PC-3 (cell line): ENCODE measurements around the gene FIZ1. TPM values are rescaled to one million over a fixed set of nuclear protein-coding genes. Genes with fewer than 3 reads are reported as not detected.

ENCODE experiments used
- ATAC-seq: fragments of 200-7000 bp; cut with Tn5 transposase; 2 replicates; pipeline ENCODE4 v1.9.1; 2020; ENCODE audit warnings: mild to moderate bottlenecking, moderate library complexity
- BruUV-seq: library from RNA; stranded (reverse); fragments of 400-500 nt; replicated peaks from 2 replicates; lab custom pipeline; 2021; lab: Mats Ljungman, UMichigan
- CTCF ChIA-PET: fragments of 300-600 bp; sonication (Branson Sonifier 250); formaldehyde crosslinking; loops from one replicate; lab custom pipeline; 2022; ENCODE audit warnings: antibody characterized with exemption; lab: Charles Lee
- POLR2A ChIA-PET: fragments of 300-600 bp; sonication (Branson Sonifier 250); formaldehyde crosslinking; loops from one replicate; lab custom pipeline; 2022; ENCODE audit warnings: antibody characterized with exemption; ENCODE audit not compliant: unreplicated experiment; lab: Charles Lee
- DNase-seq: peaks from one replicate; pipeline ENCODE4 v3.0.0-alpha.2; 2015
- H2AFZ ChIP-seq: fragments of 300-600 bp; sonication (generic); 2 replicates; pipeline ENCODE4 v1.6.0; 2016; ENCODE audit warnings: antibody characterized with exemption, low read length
- H3F3A ChIP-seq: fragments of 300-600 bp; sonication (generic); one replicate; pipeline ENCODE4 v1.6.0; 2017; ENCODE audit warnings: antibody characterized with exemption, low read length, control low read depth, mild to moderate bottlenecking; ENCODE audit not compliant: unreplicated experiment
- H3K27ac ChIP-seq: fragments of 300-600 bp; sonication (generic); 2 replicates; pipeline ENCODE4 v1.5.1; 2016; ENCODE audit warnings: mild to moderate bottlenecking, low read length
- H3K27me3 ChIP-seq: fragments of 300-600 bp; sonication (generic); 2 replicates; pipeline ENCODE4 v1.6.1; 2016; ENCODE audit warnings: low read length, mixed read lengths
- H3K36me3 ChIP-seq: fragments of 300-600 bp; sonication (generic); 2 replicates; pipeline ENCODE4 v1.6.1; 2016; ENCODE audit warnings: low read depth, mixed run types, low read length, mixed read lengths
- H3K4me1 ChIP-seq: fragments of 300-600 bp; sonication (generic); 2 replicates; pipeline ENCODE4 v1.5.1; 2016; ENCODE audit warnings: low read length; ENCODE audit not compliant: insufficient read depth
- H3K4me2 ChIP-seq: fragments of 300-600 bp; sonication (generic); 2 replicates; pipeline ENCODE4 v1.6.0; 2016; ENCODE audit warnings: low read length
- H3K4me3 ChIP-seq: fragments of 300-600 bp; sonication (generic); 2 replicates; pipeline ENCODE4 v1.5.1; 2016; ENCODE audit warnings: mild to moderate bottlenecking, low read length, mixed read lengths
- H3K79me2 ChIP-seq: fragments of 300-600 bp; sonication (generic); 2 replicates; pipeline ENCODE4 v1.6.1; 2017; ENCODE audit warnings: low read length, mixed read lengths
- H3K9ac ChIP-seq: fragments of 300-600 bp; sonication (generic); 2 replicates; pipeline ENCODE4 v1.6.0; 2016; ENCODE audit warnings: mild to moderate bottlenecking, low read length
- H3K9me2 ChIP-seq: fragments of 300-600 bp; sonication (generic); replicated peaks from 2 replicates; pipeline ENCODE4 v1.6.1; 2016; ENCODE audit warnings: mixed run types, low read length, mixed read lengths
- H3K9me3 ChIP-seq: fragments of 300-600 bp; sonication (generic); 2 replicates; pipeline ENCODE4 v1.6.1; 2016; ENCODE audit warnings: low read length, mixed read lengths
- H4K20me1 ChIP-seq: fragments of 300-600 bp; sonication (generic); 2 replicates; pipeline ENCODE4 v1.6.1; 2016; ENCODE audit warnings: low read length, mixed read lengths
- EZH2 ChIP-seq: fragments of 300-600 bp; sonication (generic); IDR thresholded peaks from one replicate; pipeline ENCODE4 v1.6.1; 2017; ENCODE audit warnings: antibody characterized with exemption, mild to moderate bottlenecking, low read length; ENCODE audit not compliant: unreplicated experiment
- EZH2phosphoT487 ChIP-seq: fragments of 300-600 bp; sonication (generic); IDR thresholded peaks from 2 replicates; pipeline ENCODE4 v1.6.1; 2018; ENCODE audit warnings: mild to moderate bottlenecking, antibody characterized with exemption, low read length, borderline replicate concordance
- intact Hi-C: fragments of 100-400 bp; cut with micrococcal nuclease; formaldehyde crosslinking; loops from 2 replicates; pipeline ENCODE4 v1.9.0; 2023
- total RNA-seq: library from RNA; depleted of rRNA; stranded (reverse); fragments of >200 nt; gene quantifications from 2 replicates; pipeline ENCODE4 v1.2.3, GENCODE V29; 2014
- TF ChIP-seq, protein P1 (sequence below): fragments of 300-600 bp; sonication (generic); conservative IDR thresholded peaks from 2 replicates; pipeline ENCODE4 v1.5.1; 2017; ENCODE audit warnings: antibody characterized with exemption, low read depth, mild to moderate bottlenecking, low read length

FIZ1 gene
- total RNA-seq, 1 experiment from 2014 or later = 11.7 TPM

DNA sequence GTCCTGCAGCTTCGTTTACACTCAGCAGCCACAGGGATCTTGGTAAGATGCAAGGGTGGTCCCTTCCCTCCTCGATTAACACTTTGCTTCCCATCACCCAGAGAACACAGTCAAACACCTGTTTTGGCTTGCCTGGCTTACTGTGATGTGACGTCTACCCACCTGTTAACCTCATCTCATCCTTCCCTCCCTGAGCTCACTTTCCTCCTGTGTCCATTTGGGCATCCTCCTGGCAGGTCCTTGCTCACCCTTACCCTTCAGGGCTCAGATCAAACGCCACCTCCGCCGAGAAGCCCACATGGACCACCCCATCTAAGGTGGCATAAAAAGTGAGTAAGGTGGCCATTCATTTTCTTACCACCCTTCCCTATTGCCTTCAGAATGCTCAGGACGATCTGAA lies 9.2 kb downstream of the FIZ1 start:
- Histone ChIP-seq H3K9ac (no peak overlapping the region), H3K27ac (no peak overlapping the region), H3K79me2 (no peaks in the 10 kb centered on the region), H3K4me2 (no peak overlapping the region), H3K36me3 (no peaks in the 10 kb centered on the region; the same call in 1 of the 2 replicates), H3K27me3 (no peaks in the 10 kb centered on the region), H3K4me1 (peaks cover 10% of the 10 kb centered on the region), H3K4me3 (no peak overlapping the region), H3F3A (no peaks in the 10 kb centered on the region), H3K9me2 (no peaks in the 10 kb centered on the region), H3K9me3 (no peaks in the 10 kb centered on the region), H2AFZ (no peak overlapping the region), H4K20me1 (no peaks in the 10 kb centered on the region)
- ChIA-PET POLR2A (no interaction called here), CTCF (no interaction called here)
- TF ChIP-seq EZH2 (no peak), EZH2phosphoT487 (no peak)
- TF ChIP-seq, protein P1, sequence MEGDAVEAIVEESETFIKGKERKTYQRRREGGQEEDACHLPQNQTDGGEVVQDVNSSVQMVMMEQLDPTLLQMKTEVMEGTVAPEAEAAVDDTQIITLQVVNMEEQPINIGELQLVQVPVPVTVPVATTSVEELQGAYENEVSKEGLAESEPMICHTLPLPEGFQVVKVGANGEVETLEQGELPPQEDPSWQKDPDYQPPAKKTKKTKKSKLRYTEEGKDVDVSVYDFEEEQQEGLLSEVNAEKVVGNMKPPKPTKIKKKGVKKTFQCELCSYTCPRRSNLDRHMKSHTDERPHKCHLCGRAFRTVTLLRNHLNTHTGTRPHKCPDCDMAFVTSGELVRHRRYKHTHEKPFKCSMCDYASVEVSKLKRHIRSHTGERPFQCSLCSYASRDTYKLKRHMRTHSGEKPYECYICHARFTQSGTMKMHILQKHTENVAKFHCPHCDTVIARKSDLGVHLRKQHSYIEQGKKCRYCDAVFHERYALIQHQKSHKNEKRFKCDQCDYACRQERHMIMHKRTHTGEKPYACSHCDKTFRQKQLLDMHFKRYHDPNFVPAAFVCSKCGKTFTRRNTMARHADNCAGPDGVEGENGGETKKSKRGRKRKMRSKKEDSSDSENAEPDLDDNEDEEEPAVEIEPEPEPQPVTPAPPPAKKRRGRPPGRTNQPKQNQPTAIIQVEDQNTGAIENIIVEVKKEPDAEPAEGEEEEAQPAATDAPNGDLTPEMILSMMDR = no peak
- ATAC-seq (no peak), DNase-seq (no peak)
- intact Hi-C loops = no loop called here
- no TSS peak for BruUV-seq

DNA sequence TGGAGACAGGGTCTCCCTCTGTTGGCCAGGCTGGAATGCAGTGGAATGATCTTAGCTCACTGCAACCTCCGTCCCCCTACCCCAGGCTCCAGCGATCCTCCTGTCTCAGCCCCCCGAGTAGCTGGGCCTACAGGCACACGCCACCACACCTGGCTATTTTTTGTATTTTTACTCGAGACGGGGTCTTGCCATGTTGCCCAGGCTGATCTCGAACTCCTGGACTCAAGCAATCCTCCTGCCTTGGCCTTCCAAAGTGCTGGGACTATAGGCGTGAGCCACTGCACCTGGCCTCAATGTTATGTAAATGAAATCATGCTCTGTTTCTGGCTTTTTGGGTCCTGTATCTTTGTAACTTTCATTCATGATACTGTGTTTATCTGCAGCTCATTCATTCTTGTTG lies 10.6 kb downstream of the FIZ1 start:
- Histone ChIP-seq H2AFZ (no peak overlapping the region), H3K79me2 (no peaks in the 10 kb centered on the region), H3K4me3 (no peak overlapping the region), H3K9ac (no peak overlapping the region), H3K9me3 (no peaks in the 10 kb centered on the region), H3K4me1 (peaks cover 10% of the 10 kb centered on the region), H3F3A (no peaks in the 10 kb centered on the region), H3K27ac (no peak overlapping the region), H3K36me3 (no peaks in the 10 kb centered on the region; the same call in 1 of the 2 replicates), H3K4me2 (no peak overlapping the region), H3K27me3 (no peaks in the 10 kb centered on the region), H4K20me1 (no peaks in the 10 kb centered on the region), H3K9me2 (no peaks in the 10 kb centered on the region)
- DNase-seq = no peak
- ATAC-seq = no peak
- POLR2A ChIA-PET = no interaction called here
- intact Hi-C loops = no loop called here
- CTCF ChIA-PET = no interaction called here
- TF ChIP-seq EZH2phosphoT487 (no peak), EZH2 (no peak)
- TF ChIP-seq, protein P1 = no peak
- no TSS peak for BruUV-seq

DNA sequence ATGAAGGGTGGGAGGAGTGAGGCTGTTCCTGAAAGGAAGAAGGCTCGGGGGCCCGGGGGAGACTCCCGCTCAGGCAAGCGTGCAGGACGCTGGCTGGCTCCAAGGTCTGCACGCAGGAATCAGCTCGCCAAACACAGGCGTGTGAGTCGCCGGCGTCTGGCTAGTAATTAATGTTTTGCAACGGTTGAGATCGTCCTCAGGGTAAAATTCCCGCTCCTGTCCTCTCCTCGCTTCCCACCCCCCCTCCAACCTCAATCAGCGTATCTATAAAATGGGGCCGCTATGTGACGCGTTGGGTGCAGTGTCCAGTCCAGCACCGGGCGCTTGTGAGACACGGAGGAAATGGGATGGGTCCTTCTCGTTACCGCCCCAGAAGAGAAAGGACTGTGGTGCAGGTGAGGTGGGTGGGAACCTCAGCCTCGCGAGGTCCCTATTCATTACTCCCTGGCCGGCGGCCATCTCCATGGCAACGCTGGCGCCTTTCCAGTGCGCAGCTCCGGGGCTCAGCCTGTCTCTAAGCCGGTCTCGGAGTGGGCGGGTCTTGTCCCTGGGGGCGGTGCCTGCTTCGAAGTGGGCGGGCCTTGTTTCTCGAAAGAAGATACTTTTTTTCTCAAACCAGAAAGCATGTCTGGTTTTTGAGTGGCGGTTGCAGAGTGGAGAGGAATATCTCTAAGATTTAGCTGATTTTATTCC lies 12.2 kb downstream of the FIZ1 start:
- Histone ChIP-seq H3K9ac (peak overlapping the region; percentile 13), H3K4me1 (peaks cover 10% of the 10 kb centered on the region), H3K4me2 (peak overlapping the region; percentile 87), H3K36me3 (no peaks in the 10 kb centered on the region; the same call in 1 of the 2 replicates), H3K4me3 (peak overlapping the region; percentile 66), H3K9me3 (no peaks in the 10 kb centered on the region), H4K20me1 (no peaks in the 10 kb centered on the region), H3K27me3 (no peaks in the 10 kb centered on the region), H3K27ac (no peak overlapping the region), H2AFZ (peak overlapping the region; percentile 78), H3F3A (no peaks in the 10 kb centered on the region), H3K79me2 (no peaks in the 10 kb centered on the region), H3K9me2 (no peaks in the 10 kb centered on the region)
- DNase-seq (peak; percentile 99), ATAC-seq (peak; percentile 91)
- no TSS peak for BruUV-seq
- intact Hi-C loops = loop anchor here (1.0 to 2.0 kb wide), 2 partner anchors 12 to 38 kb away; partner anchors contain the start of genes FIZ1 and ZNF784
- POLR2A ChIA-PET = interaction anchor here (1.2 kb wide), 1 partner anchor 13 kb away, joined by 6 read pairs; the partner anchor contains the start of gene FIZ1
- CTCF ChIA-PET = interaction anchor here (0.7 to 0.9 kb wide), 2 partner anchors 19 to 120 kb away, joined by 3 to 5 read pairs; no protein-coding TSS in a partner anchor
- TF ChIP-seq EZH2phosphoT487 (no peak), EZH2 (no peak)
- TF ChIP-seq, protein P1 = no peak
